RKO (cell line): ENCODE data around the gene APOBEC3B.
"Not testable (repeated sequence)": the region's sequence is repeated elsewhere in the genome, so short reads cannot be mapped to it uniquely, and the experiment has no call there.

ENCODE experiments used
- DNase-seq: peaks from one replicate; pipeline ENCODE4 v3.0.0-alpha.2; 2016; ENCODE audit warnings: low spot score

The APOBEC3B gene

GRCh38 chr22:38951734-38952133, 30.4 kb upstream of the APOBEC3B start:
- no peak for DNase-seq

- DNase-seq, result no peak
These were observed 29.7 kb upstream of the APOBEC3B start for GRCh38 chr22:38952281-38952993.

DNA sequence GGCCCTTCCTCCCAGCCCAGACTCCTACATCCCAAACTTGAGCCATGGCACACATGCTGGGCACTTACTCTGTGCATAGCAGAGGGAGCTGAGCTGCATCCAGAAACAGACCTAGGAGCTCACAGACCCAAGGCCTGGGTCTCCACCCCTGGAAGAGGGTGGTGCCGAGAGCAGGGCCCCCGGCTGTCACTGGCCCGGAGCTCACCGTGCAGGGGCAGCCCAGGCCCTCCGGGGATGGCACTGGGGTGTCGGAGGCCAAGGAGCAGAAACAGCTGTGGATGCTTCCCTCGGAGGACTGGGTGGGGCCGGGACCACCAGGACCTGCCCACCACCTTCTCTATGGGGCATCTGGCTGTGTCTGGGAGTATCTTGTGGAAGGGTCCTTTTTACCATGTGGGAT, 29.1 kb upstream of the APOBEC3B start:
- DNase-seq, result no peak

- no peak for DNase-seq
These were observed 28.4 kb upstream of the APOBEC3B start for GRCh38 chr22:38953577-38954413.

GRCh38 chr22:38954414-38955043, 27.6 kb upstream of the APOBEC3B start:
- no peak for DNase-seq

- no peak for DNase-seq
These were observed 26.8 kb upstream of the APOBEC3B start for GRCh38 chr22:38955250-38955905.

DNA sequence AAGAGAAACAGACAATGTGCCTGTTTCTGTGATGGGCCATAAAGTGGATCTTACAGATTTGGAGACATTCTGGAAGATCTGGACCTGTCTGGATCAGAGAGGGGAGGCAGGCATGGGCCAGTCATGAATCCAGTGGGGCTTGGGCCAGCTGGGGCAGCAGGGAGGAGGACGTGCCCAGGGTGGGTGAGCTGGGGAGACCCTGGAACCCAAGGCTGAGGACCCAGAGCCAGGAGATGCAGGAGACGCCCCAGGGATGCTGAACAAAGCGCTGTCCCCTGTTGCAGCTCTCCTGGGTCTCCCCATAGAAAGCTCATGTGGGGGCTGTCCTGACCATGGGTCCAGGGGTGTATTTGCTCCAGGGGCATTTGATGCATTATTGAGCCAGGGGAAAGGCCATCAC, 26.2 kb upstream of the APOBEC3B start:
- DNase-seq, result no peak

DNA sequence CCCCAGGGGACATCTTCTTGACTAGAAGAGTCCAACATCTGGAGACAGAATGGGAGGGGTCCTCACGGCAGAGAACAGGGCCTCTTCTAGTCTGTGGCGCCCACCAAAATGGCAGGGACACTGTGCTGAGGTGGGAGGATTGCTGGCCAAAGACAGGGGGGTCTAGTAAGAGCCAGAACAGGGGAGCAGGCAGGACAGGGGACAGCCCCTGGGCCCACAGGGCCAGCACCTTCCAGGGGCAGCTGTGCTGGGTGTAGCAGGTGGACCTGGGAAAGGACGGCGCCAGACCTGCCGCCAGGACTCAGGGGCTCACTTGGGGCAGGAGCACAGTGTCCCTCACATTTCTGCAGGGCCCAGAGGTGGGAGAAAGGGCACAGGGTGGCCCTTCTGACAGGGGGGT, 25.6 kb upstream of the APOBEC3B start:
- DNase-seq, result no peak

- DNase-seq, result peak; percentile 9
These were observed 24.9 kb upstream of the APOBEC3B start, which contains the start of gene APOBEC3A for GRCh38 chr22:38957046-38957770. TSS of gene APOBEC3A (plus strand) at chr22:38957609. CDS start at chr22:38957692, 83 bp downstream.

DNA sequence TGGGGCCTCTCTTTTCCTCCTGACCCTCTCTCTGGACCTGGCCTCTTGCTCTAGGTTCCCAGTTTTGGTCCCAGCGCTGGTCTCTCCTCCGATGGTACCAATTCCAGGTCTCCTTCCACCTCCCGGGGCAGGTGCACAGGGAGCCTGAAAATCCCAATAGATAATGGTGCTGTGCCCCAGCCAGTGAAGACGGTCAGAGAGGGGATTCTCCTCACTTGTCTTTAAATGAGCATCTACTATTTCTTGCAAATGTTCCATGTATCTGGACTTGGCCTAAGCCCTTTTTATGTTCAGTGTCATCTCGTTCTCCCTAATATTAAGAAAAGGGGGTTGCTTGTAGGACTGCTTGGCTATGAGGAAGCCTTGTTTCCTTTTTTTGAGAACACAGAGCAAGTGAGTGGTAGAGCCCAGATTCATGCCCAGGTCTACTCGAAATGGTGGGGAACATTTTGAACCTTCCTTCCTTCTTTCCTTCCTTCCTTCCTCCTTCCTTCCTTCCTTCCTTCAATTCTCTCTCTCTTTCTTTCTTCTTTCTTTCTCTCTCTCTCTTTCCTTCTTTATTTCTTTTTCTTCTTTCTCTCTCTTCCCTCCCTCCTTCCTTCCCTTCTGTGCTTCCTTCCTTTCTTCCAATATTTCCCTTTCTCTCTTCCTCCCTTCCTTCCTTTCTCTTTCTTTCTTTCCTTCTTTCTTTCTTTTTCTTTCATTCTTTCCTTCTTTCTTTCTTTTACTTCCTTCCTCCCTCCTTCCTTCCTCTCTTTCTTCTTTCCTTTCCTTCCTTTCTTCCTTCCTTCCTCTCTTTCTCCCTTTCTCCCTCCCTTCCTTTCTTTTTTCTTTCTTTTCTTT, 24.1 kb upstream of the APOBEC3B start:
- DNase-seq, result no peak

DNA sequence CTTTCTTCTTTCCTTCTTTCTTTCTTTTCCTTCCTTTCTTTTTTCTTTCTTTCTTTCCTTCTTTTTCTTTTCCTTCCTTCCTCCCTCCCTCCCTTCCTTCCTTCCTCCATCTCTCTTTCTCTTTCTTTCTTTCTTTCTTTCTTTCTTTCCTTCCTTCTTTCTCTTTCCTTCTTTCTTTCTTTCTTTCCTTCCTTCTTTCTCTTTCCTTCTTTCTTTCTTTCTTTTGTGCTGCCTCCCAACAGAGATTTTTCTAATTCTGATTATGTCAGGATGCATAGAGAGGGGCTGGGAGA, 23.6 kb upstream of the APOBEC3B start:
- not testable (repeated sequence) for DNase-seq

- DNase-seq, result no peak
These were observed 22.6 kb upstream of the APOBEC3B start for GRCh38 chr22:38959590-38959989.

- not testable (repeated sequence) for DNase-seq
These were observed 21.5 kb upstream of the APOBEC3B start for GRCh38 chr22:38960673-38961072.

DNA sequence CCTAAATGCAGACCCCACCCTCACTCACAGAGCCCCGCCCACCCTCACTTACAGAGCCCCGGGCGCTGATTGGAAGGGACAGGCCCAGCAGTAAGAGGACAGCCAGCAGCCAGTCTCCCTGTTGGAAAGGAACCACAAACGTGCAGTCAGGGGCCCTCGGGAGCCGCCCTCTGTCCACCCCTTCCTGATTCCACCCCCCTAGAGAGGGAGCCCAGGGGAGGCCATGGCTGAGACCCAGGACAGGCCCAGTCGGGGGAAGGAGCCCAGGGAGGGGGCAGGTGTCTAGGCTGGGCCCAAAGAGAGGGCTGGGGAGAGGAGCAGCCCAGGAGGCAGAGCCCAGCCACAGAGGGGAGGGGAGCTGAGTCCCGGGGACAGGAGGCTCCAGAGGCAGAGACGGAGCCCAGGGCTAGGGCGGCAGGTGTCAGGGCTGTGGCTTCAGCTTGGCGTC, 18.8 kb upstream of the APOBEC3B start:
- DNase-seq, result not testable (repeated sequence)

DNA sequence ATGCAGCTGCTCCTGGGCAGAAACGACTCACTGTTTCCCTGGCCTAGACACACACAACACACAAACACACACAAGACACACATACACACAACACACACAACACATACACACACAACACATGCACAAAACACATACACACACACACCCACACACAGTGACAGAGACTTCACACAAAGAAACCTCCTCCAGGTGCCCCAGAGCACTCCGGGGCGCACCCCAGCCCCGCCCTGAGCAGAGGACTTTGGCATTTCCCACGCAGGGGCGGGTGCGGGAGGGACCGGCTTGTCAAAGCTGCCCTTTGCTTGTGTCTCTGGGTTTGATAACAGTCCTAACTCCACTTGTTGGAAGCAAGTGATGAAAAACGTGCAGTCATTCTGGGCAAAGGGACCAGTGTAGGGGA, 18.3 kb upstream of the APOBEC3B start:
- DNase-seq, result no peak

DNA sequence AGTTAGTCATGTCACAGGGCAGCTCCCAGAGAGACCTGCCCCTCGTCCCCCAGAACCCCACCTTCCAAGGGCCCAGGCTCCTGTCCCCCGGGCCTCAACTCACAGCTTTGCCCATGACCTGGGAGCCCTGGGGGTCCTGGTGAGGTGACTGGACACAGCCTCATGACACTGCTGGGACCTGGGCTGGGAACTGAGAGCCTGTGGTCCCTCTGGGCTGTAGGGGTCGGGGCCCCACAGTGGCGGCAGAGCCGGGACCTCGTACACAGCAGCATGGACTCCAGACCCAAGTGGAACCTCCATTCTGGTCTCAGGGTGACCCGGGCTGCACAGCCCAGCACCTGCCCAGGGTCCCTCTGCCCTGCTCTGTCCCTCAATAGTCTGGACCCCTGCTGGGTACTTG, 17.8 kb upstream of the APOBEC3B start:
- no peak for DNase-seq

DNA sequence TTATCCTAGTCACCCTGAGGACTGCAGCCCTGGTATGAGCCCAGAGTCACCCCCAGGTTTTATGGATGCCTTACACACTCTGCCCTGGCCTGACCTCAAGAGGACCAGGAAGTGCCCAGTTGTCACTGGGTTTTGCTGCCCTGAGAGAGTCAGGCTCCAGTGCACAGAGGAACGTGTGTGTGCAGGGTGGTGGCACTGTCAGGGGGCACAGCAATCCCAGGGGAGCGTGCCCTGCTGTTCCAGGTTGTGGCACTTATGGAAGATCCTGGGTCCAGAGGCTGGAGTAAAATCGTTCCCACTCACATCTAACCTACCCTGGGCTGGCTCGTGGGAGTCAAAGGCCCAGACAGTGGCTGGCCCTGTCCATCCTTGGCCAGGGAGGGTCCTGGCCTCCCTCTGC, 17.2 kb upstream of the APOBEC3B start:
- no peak for DNase-seq

DNA sequence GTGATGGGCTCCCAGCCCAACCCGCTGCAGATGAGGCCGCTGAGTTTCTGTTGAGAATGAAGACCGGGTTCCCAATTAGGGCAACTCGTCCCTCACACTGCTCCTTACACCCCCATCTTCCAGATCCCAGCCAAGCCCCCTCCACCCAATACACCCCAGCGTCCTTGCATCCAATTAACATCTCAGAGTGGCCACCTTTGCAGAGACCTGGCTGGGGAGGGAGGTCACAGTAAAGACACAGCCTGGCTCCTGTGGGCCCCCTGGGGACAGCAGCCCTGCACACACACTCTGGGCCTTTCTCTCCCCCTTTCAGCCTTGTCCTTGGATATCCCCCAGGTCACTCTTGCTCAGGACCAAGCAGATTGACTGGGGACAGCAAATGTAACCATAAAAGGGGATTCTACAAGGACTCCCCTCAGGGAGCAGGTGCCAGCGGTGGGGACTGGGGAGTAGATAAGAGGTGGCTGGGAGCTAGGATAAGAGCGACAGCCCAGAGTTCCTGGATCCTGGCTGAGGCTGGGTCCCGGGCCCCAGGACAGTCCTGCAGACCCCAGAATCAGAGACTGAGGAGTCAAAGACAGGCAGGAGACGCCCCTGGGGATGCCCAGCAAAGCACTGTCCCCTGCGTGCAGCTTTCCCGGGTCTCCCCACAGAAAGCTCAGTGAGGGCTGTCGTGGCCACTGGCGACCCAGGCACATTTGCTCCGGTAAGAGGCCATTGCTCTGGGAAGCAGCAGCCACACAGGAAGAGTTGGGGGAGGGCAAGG, 16.4 kb upstream of the APOBEC3B start:
- DNase-seq, result no peak

GRCh38 chr22:38966380-38966702, 15.8 kb upstream of the APOBEC3B start:
- no peak for DNase-seq

DNA sequence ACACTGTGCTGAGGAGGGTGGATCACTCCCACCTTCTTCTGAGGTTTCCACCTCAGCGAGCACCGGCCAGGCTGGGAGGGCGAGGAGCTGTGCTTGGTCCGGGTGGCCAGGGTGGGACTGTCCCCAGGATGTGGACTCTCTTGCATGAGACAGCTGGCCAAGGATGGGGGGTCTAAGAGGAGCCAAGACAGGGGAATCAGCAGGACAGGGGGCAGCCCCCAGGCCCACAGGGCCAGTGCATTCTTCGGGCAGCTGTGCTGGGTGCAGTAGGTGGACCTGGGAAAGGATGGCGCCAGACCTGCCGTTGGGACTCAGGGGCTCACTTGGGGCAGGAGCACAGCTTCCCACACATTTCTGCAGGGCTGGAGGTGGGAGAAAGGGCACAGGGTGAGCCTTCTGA, 15.2 kb upstream of the APOBEC3B start:
- DNase-seq, result no peak
